Erythroblast (primary cell): ENCODE data around the gene DNMT1.

Experiments used
- GATA1 ChIP-seq: IDR thresholded peaks from 2 replicates; pipeline ENCODE4 v1.6.1; 2011; ENCODE audit warnings: low read depth, mild to moderate bottlenecking, control low read depth, low read length, moderate library complexity
- POLR2A ChIP-seq: IDR thresholded peaks from 2 replicates; pipeline ENCODE4 v1.6.1; 2011; ENCODE audit warnings: mild to moderate bottlenecking, low read length

DNA sequence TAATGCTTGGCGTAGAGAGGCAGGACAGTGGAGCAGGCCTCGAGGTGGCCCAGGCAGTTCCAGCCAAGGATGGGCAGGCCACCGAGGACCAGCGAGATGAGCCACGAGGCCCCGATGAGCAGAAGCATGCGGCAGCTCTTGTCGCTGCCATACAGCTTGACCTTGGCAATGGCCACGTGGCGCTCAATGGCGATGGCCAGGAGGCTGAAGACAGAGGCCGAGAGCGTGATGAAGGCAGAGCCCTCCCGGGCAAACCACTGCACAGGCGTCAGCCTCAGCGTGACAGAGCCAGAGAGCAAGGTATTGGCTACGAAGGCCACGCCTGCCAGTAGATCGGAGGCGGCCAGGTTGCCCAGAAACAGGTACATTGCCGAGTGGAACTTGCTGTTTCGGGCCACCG is 29.6 kb upstream of the DNMT1 start:
- no peak for TF ChIP-seq POLR2A
- no peak for TF ChIP-seq GATA1
